HepG2 (cell line): ENCODE measurements around the gene CBFA2T2. TPM values are rescaled to one million over a fixed set of nuclear protein-coding genes. Genes with fewer than 3 reads are reported as not detected.

Source experiments
- CC2D1A ChIP-seq: sonication (generic); formaldehyde crosslinking; IDR thresholded peaks from 2 replicates; pipeline ENCODE4 v1.8.1; 2023; ENCODE audit warnings: mild to moderate bottlenecking, missing genetic modification reagents
- HIVEP1 ChIP-seq: sonication (generic); formaldehyde crosslinking; IDR thresholded peaks from 2 replicates; pipeline ENCODE4 v1.4.0; 2020; ENCODE audit warnings: mild to moderate bottlenecking, missing genetic modification reagents
- KAT7 ChIP-seq: IDR thresholded peaks from 2 replicates; pipeline ENCODE4 v1.6.1; 2018; ENCODE audit warnings: borderline replicate concordance, missing compliant biosample characterization
- KLF6 ChIP-seq: IDR thresholded peaks from 2 replicates; pipeline ENCODE4 v1.8.0; 2016; ENCODE audit warnings: missing biosample characterization, missing genetic modification reagents
- MIER2 ChIP-seq: IDR thresholded peaks from 2 replicates; pipeline ENCODE4 v1.6.1; 2016; ENCODE audit warnings: missing biosample characterization, missing genetic modification reagents
- MXD1 ChIP-seq: sonication (generic); formaldehyde crosslinking; IDR thresholded peaks from 2 replicates; pipeline ENCODE4 v1.4.0; 2020; ENCODE audit warnings: mild to moderate bottlenecking, missing genetic modification reagents
- NCOA5 ChIP-seq: sonication (generic); formaldehyde crosslinking; IDR thresholded peaks from 2 replicates; pipeline ENCODE4 v1.4.0; 2020; ENCODE audit warnings: missing genetic modification reagents
- NONO ChIP-seq, 2 experiments: fragments of 450-650 bp in 1 of 2; sonication (generic) in 1 of 2; formaldehyde crosslinking in 1 of 2; IDR thresholded peaks in 1 of 2; conservative IDR thresholded peaks in 1 of 2; 2 replicates each; pipeline versions ENCODE4 v1.6.1 to v1.8.0; 2017 to 2022; ENCODE audit warnings: mild to moderate bottlenecking in 1 of 2, missing genetic modification reagents in 1 of 2, moderate library complexity in 1 of 2
- PPARG ChIP-seq: conservative IDR thresholded peaks from 2 replicates; pipeline ENCODE4 v1.6.1; 2016; ENCODE audit warnings: missing biosample characterization, missing genetic modification reagents
- REST ChIP-seq, 2 experiments: IDR thresholded peaks; 2 replicates each; pipeline ENCODE4 v1.6.1; 2011 to 2012; ENCODE audit warnings: low read length in 2 of 2, borderline replicate concordance in 1 of 2, low read depth in 1 of 2, mild to moderate bottlenecking in 1 of 2, moderate library complexity in 1 of 2
- RFX1 ChIP-seq: fragments of 450-650 bp; IDR thresholded peaks from 2 replicates; pipeline ENCODE4 v1.6.1; 2017
- RFXANK ChIP-seq: IDR thresholded peaks from 2 replicates; pipeline ENCODE4 v1.6.1; 2016
- TRIM24 ChIP-seq: sonication (generic); formaldehyde crosslinking; IDR thresholded peaks from 2 replicates; pipeline ENCODE4 v1.8.0; 2022; ENCODE audit warnings: mild to moderate bottlenecking, missing genetic modification reagents
- ZFP1 ChIP-seq: IDR thresholded peaks from 2 replicates; pipeline ENCODE4 v1.6.1; 2016
- ZMYM3 ChIP-seq: sonication (generic); formaldehyde crosslinking; IDR thresholded peaks from 2 replicates; pipeline ENCODE4 v1.5.1; 2020; ENCODE audit warnings: mild to moderate bottlenecking, missing genetic modification reagents
- ZMYM4 ChIP-seq: sonication (generic); formaldehyde crosslinking; IDR thresholded peaks from 2 replicates; pipeline ENCODE4 v1.8.1; 2023; ENCODE audit warnings: mild to moderate bottlenecking, missing genetic modification reagents
- ZNF263 ChIP-seq: sonication (generic); formaldehyde crosslinking; IDR thresholded peaks from 2 replicates; pipeline ENCODE4 v1.4.0; 2020; ENCODE audit warnings: missing genetic modification reagents
- ZNF275 ChIP-seq: sonication (generic); formaldehyde crosslinking; IDR thresholded peaks from 2 replicates; pipeline ENCODE4 v1.8.0; 2022; ENCODE audit warnings: missing genetic modification reagents, mild to moderate bottlenecking, inconsistent platforms, borderline replicate concordance
- ZNF333 ChIP-seq: sonication (generic); formaldehyde crosslinking; IDR thresholded peaks from 2 replicates; pipeline ENCODE4 v1.4.0; 2020; ENCODE audit warnings: mild to moderate bottlenecking, missing genetic modification reagents, borderline replicate concordance
- ZNF362 ChIP-seq: sonication (generic); formaldehyde crosslinking; IDR thresholded peaks from 2 replicates; pipeline ENCODE4 v1.4.0; 2020; ENCODE audit warnings: missing genetic modification reagents, mild to moderate bottlenecking, borderline replicate concordance
- ZNF501 ChIP-seq: sonication (generic); formaldehyde crosslinking; IDR thresholded peaks from 2 replicates; pipeline ENCODE4 v1.5.1; 2020; ENCODE audit warnings: mild to moderate bottlenecking, moderate library complexity, missing genetic modification reagents
- ZNF547 ChIP-seq: sonication (generic); formaldehyde crosslinking; IDR thresholded peaks from 2 replicates; pipeline ENCODE4 v1.5.1; 2020; ENCODE audit warnings: mild to moderate bottlenecking, missing genetic modification reagents
- ZNF772 ChIP-seq: sonication (generic); formaldehyde crosslinking; IDR thresholded peaks from 2 replicates; pipeline ENCODE4 v1.5.0; 2020; ENCODE audit warnings: mild to moderate bottlenecking, missing genetic modification reagents
- polyA plus RNA-seq, 8 experiments: library from polyadenylated mRNA; depleted of rRNA in 3 of 8; stranded (reverse) in 7 of 8; unstranded in 1 of 8; fragments of >200 nt; fragmentation: Illumina TruSeq in 4 of 8; extraction: Trizol in 4 of 8; gene quantifications; 2 replicates each; pipeline versions ENCODE4 v1.2.1 to v1.2.3, GENCODE V29; 2011 to 2016; ENCODE audit warnings: low read depth in 4 of 8, missing spikeins in 1 of 8, mixed read lengths in 1 of 8; ENCODE audit not compliant: insufficient read depth in 1 of 8
- total RNA-seq, 5 experiments: library from RNA; depleted of rRNA; stranded (reverse); fragments of >200 nt; fragmentation: Illumina TruSeq; extraction: Trizol; gene quantifications; 2 replicates each; pipeline ENCODE4 v1.2.3, GENCODE V29; 2016; ENCODE audit warnings: low read depth in 1 of 5

Gene CBFA2T2
- total and polyA plus RNA-seq, 2 of the 13 experiments (the other 11 are each of a cell fraction or from before 2014, with no cell fraction given) = 6.3 to 21.2 TPM

DNA sequence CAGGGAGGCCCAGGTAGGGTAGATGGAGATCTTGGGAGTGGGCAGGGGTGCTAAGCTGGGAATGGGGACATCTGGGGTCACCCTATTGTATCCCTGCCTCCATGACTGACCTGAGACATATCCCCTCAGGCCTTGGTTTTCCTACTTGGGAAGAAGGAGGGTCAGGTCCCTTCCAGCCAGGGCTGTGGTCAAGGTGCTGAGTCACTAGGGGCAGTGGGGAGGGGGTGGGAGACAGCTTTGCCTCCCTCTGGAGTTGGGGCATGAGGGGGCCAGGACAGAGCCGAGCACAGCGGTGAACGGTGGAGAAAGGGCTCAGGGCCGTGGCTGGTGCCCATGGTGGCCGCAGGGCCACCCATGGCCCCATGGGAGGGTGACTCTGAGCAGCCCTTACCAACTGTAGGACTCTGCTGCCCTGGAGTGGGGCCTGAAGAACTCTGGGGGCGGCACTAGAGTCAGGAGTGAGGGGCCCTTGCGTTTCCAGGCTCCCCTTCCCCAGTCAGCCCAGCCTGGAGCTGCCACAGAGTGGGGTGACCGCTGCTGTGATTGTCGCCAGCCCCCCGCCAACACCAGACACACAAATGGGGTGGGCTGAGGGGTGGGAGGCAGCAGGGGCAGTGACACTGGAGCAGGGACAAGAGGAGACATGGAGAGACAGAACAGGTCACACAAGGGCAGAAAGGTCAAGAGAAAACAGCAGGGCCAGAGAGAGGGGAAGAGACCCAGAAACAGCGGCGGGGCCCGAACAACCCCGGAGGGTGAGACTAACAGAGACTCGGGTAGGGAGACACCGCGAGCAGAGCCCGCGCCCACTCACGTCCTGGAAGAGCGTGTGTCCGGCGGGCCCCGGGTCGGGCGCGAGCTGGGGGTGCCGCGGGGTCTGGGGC lies 183.8 kb downstream of the CBFA2T2 start (continued):
- TF ChIP-seq NCOA5 = no peak
- TF ChIP-seq TRIM24 (CRISPR knock-in tag) = 0 out of 2 replicates have a peak, but pooled peaks have one; percentile 70
- no peak for TF ChIP-seq RFXANK
- peak; percentile 69; the same call in 1 of the 2 replicates for TF ChIP-seq KAT7 (CRISPR knock-in tag)
- peak; percentile 15 for TF ChIP-seq ZMYM4 (CRISPR knock-in tag)
- no peak for TF ChIP-seq NONO (IDR thresholded peaks at IDR 0.05)
- no peak for TF ChIP-seq NONO (CRISPR knock-in tag; conservative IDR thresholded peaks at IDR 0.05)
- TF ChIP-seq ZNF362 (CRISPR knock-in tag) = no peak
- TF ChIP-seq RFX1 = no peak
- TF ChIP-seq KLF6 = peak; percentile 8; the same call in 1 of the 2 replicates
- TF ChIP-seq ZNF772 (CRISPR knock-in tag) = 0 out of 2 replicates have a peak, but pooled peaks have one; percentile 35
- TF ChIP-seq MXD1 = peak; percentile 25; the same call in 1 of the 2 replicates
- TF ChIP-seq PPARG (CRISPR knock-in tag) = no peak
- no peak for TF ChIP-seq REST (IDR thresholded peaks at IDR 0.05; ENCODE audit: borderline replicate concordance in 1 of 2, low read depth in 1 of 2, low read length in 2 of 2)
- TF ChIP-seq MIER2 (CRISPR knock-in tag) = no peak
- no peak for TF ChIP-seq ZNF263 (CRISPR knock-in tag)
- no peak for TF ChIP-seq ZNF547 (CRISPR knock-in tag)
- peak; percentile 78; the same call in 1 of the 2 replicates for TF ChIP-seq ZNF333
- TF ChIP-seq ZNF501 (CRISPR knock-in tag) = peak; percentile 60
- peak; percentile 57; the same call in 1 of the 2 replicates for TF ChIP-seq HIVEP1 (CRISPR knock-in tag)
- no peak for TF ChIP-seq ZMYM3
- TF ChIP-seq ZFP1 (CRISPR knock-in tag) = no peak
- no peak for TF ChIP-seq CC2D1A (CRISPR knock-in tag)
- TF ChIP-seq ZNF275 = 0 out of 2 replicates have a peak, but pooled peaks have one; percentile 28
